HG03378 (cell line): ENCODE results near the gene BEND6.

Experiments used
- ATAC-seq: cut with Tn5 transposase; IDR thresholded peaks from one replicate; pipeline ENCODE4 v1.9.1; 2021; ENCODE audit warnings: mild to moderate bottlenecking, moderate library complexity; ENCODE audit not compliant: unreplicated experiment

The BEND6 gene

GRCh38 chr6:56954403-56955170 is at the start of gene BEND6:
Gene BEND6, plus strand, starts transcription at chr6:56955107. Its CDS starts 26,704 bp downstream, at chr6:56981811.
- peak; percentile 22 for ATAC-seq

- no peak for ATAC-seq
These were observed 49.5 kb upstream of the BEND6 start for GRCh38 chr6:56905378-56905777.

GRCh38 chr6:56906752-56907151 is 48.2 kb upstream of the BEND6 start:
- ATAC-seq = no peak

- ATAC-seq = no peak
These were observed 45.6 kb upstream of the BEND6 start for GRCh38 chr6:56909115-56909907.

- no peak for ATAC-seq
These were observed 43.1 kb upstream of the BEND6 start for GRCh38 chr6:56911847-56912246.

- ATAC-seq = no peak
These were observed 41.4 kb upstream of the BEND6 start for GRCh38 chr6:56913285-56914074.

- ATAC-seq = no peak
These were observed 39.9 kb upstream of the BEND6 start for GRCh38 chr6:56914798-56915658.

GRCh38 chr6:56915832-56916231 is 39.1 kb upstream of the BEND6 start:
- no peak for ATAC-seq

- ATAC-seq = peak; percentile 57
These were observed 37.9 kb upstream of the BEND6 start for GRCh38 chr6:56916849-56917551.

- no peak for ATAC-seq
These were observed 32.3 kb upstream of the BEND6 start for GRCh38 chr6:56922645-56923044.

- ATAC-seq = no peak
These were observed 31.3 kb upstream of the BEND6 start for GRCh38 chr6:56923565-56923964.

GRCh38 chr6:56927538-56928453 is 27.1 kb upstream of the BEND6 start:
- no peak for ATAC-seq

- ATAC-seq = no peak
These were observed 24.1 kb upstream of the BEND6 start for GRCh38 chr6:56930846-56931245.

GRCh38 chr6:56932910-56933477 is 21.9 kb upstream of the BEND6 start:
- no peak for ATAC-seq

- peak; percentile 54 for ATAC-seq
These were observed 21.3 kb upstream of the BEND6 start for GRCh38 chr6:56933650-56934049.

- ATAC-seq = no peak
These were observed 20.0 kb upstream of the BEND6 start for GRCh38 chr6:56934876-56935275.

- no peak for ATAC-seq
These were observed 18.4 kb upstream of the BEND6 start for GRCh38 chr6:56936466-56936865.

- ATAC-seq = peak; percentile 44
These were observed 16.2 kb upstream of the BEND6 start for GRCh38 chr6:56938649-56939191.
